ENCODE data around the gene TNS1. TPM values are rescaled to one million over a fixed set of nuclear protein-coding genes. Genes with fewer than 3 reads are reported as not detected.

TNS1 gene
- total RNA-seq, 1 donor, result 48.9 TPM

DNA sequence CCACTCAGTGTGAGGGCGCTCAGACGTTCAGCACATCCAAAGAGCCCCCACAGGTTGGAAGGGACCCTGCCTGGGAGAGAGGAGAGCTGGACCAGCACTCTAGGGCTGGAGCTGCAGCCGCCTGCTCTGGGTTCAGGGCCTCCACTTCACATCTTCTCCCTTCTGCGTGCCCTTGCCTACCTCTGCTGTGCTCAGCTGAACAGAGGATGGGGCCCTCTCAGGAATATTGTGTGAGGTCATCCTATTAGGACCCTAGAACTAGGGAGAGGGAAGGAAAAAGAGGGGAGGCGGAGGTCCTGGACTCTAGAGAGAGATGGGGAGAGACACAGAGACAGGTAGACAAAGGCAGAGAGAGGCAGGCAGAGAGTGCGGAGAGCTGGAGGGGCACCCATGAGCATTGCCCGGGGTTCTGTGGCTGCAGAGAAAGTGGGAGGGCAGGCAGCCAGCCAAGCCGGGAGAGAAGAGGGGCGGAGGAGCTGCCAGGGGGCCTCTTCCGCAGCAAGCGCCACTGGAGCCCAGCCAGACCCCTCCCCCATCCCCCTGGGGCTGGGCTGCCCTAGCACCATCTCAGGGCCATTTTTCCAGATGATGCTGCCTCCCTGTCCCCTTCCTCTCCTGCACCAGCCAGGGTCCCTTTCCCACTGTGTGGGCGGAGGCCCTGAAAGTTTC, 8.3 kb upstream of the TNS1 start:
- Histone ChIP-seq H3K4me1 (ENCODE audit: insufficient read depth, low read length) (peaks cover 27% of the 10 kb centered on the region), H3K4me3 (ENCODE audit: insufficient read depth, low read length) (no peak overlapping the region), H3K27ac (ENCODE audit: low read depth, low read length) (no peak overlapping the region), H3K36me3 (ENCODE audit: insufficient read depth, low read length) (no peaks in the 10 kb centered on the region), H3K4me2 (ENCODE audit: insufficient read depth, low read length) (peak overlapping the region; percentile 86), H3K79me2 (ENCODE audit: insufficient read depth, low read length) (no peaks in the 10 kb centered on the region), H3K27me3 (ENCODE audit: insufficient read depth, low read length) (peaks cover 6% of the 10 kb centered on the region), H2AFZ (ENCODE audit: low read length) (no peak overlapping the region), H4K20me1 (ENCODE audit: insufficient read depth, low read length) (no peaks in the 10 kb centered on the region), H3K9me3 (ENCODE audit: low read depth, low read length) (no peaks in the 10 kb centered on the region)
- TF ChIP-seq, protein P1, sequence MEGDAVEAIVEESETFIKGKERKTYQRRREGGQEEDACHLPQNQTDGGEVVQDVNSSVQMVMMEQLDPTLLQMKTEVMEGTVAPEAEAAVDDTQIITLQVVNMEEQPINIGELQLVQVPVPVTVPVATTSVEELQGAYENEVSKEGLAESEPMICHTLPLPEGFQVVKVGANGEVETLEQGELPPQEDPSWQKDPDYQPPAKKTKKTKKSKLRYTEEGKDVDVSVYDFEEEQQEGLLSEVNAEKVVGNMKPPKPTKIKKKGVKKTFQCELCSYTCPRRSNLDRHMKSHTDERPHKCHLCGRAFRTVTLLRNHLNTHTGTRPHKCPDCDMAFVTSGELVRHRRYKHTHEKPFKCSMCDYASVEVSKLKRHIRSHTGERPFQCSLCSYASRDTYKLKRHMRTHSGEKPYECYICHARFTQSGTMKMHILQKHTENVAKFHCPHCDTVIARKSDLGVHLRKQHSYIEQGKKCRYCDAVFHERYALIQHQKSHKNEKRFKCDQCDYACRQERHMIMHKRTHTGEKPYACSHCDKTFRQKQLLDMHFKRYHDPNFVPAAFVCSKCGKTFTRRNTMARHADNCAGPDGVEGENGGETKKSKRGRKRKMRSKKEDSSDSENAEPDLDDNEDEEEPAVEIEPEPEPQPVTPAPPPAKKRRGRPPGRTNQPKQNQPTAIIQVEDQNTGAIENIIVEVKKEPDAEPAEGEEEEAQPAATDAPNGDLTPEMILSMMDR (IDR thresholded peaks at IDR 0.05; ENCODE audit: extremely low read depth, low read depth, low read length), result no peak
- peak; percentile 82 for DNase-seq (ENCODE audit: insufficient read length, low spot score, missing footprints)

DNA sequence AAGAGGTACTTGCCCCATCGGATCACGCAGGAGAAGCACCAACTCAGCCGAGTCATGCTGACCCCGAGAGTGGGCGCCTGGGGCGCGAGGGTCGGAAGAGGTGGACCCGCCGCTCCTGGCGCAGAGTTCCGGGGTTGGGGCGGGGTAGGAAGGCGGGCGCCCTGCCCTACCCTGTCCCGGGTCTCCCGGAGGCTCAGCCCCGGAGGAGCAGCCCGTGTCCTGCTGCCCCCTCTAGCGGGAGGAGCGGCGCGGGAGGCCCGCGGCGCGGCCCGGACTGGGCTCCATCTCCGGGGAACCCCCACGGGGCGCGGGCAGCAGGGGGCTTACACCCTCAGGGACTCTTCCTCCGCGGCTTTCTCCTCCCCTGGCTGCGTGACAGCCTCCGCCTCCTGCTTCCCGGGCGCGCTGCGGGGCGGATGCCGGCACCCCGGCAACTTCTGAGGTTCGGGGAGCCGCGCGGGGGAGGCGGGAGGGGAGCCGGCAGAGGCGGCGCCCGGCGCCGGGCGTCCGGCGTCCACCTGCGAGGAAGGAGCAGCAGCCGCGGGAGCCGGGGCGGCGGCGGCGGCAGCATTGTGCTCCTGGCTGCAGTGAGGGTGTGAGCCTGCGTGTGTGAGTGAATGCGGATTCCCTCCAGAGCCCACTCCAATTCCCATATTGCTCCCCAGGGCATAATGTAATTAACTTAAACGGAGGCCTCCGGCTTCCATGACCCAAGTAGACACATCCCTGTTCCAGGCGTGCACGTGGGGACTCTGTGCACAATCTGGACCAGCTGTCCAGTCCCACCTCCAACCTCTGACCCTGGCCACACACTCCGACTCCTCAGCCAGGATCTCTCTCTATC, 7.6 kb upstream of the TNS1 start:
- H3K9me3 ChIP-seq (ENCODE audit: low read depth, low read length), result no peaks in the 10 kb centered on the region
- TF ChIP-seq, protein P1 (IDR thresholded peaks at IDR 0.05; ENCODE audit: extremely low read depth, low read depth, low read length), result peak; percentile 50
- H3K4me3 ChIP-seq (ENCODE audit: insufficient read depth, low read length), result peak overlapping the region; percentile 72
- H3K4me2 ChIP-seq (ENCODE audit: insufficient read depth, low read length), result peak overlapping the region; percentile 86
- no peaks in the 10 kb centered on the region for H3K36me3 ChIP-seq (ENCODE audit: insufficient read depth, low read length)
- H3K27me3 ChIP-seq (ENCODE audit: insufficient read depth, low read length), result peaks cover 6% of the 10 kb centered on the region
- H4K20me1 ChIP-seq (ENCODE audit: insufficient read depth, low read length), result no peaks in the 10 kb centered on the region
- peaks cover 34% of the 10 kb centered on the region for H3K4me1 ChIP-seq (ENCODE audit: insufficient read depth, low read length)
- peak overlapping the region; percentile 65 for H2AFZ ChIP-seq (ENCODE audit: low read length)
- no peak overlapping the region for H3K27ac ChIP-seq (ENCODE audit: low read depth, low read length)
- peak; percentile 98 for DNase-seq (ENCODE audit: insufficient read length, low spot score, missing footprints)
- H3K79me2 ChIP-seq (ENCODE audit: insufficient read depth, low read length), result no peaks in the 10 kb centered on the region

DNA sequence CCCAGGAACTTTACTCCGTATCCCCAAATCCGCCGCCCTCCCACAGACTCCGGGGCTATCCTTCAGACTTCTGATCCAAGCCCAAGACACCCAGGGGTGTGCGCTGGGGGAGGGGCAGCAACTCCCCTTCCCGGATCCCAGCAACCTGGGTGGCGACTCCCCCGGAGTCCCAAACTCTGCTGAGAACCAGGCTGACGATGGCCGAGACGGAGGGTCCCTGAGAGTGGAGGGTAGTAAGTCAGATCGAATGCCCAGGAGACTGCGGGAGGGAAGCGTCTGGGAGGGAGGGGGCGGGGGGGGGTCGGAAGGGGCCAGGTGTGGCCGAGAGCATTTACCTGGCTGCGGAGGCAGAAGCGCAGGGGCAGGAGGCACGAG, 7.0 kb upstream of the TNS1 start:
- peak overlapping the region; percentile 65 for H2AFZ ChIP-seq (ENCODE audit: low read length)
- no peaks in the 10 kb centered on the region for H4K20me1 ChIP-seq (ENCODE audit: insufficient read depth, low read length)
- peaks cover 6% of the 10 kb centered on the region for H3K27me3 ChIP-seq (ENCODE audit: insufficient read depth, low read length)
- peak; percentile 86 for DNase-seq (ENCODE audit: insufficient read length, low spot score, missing footprints)
- no peak overlapping the region for H3K27ac ChIP-seq (ENCODE audit: low read depth, low read length)
- H3K4me3 ChIP-seq (ENCODE audit: insufficient read depth, low read length), result peak overlapping the region; percentile 72
- no peaks in the 10 kb centered on the region for H3K36me3 ChIP-seq (ENCODE audit: insufficient read depth, low read length)
- no peaks in the 10 kb centered on the region for H3K79me2 ChIP-seq (ENCODE audit: insufficient read depth, low read length)
- H3K4me2 ChIP-seq (ENCODE audit: insufficient read depth, low read length), result peak overlapping the region; percentile 86
- no peaks in the 10 kb centered on the region for H3K9me3 ChIP-seq (ENCODE audit: low read depth, low read length)
- TF ChIP-seq, protein P1 (IDR thresholded peaks at IDR 0.05; ENCODE audit: extremely low read depth, low read depth, low read length), result no peak
- peaks cover 40% of the 10 kb centered on the region for H3K4me1 ChIP-seq (ENCODE audit: insufficient read depth, low read length)

DNA sequence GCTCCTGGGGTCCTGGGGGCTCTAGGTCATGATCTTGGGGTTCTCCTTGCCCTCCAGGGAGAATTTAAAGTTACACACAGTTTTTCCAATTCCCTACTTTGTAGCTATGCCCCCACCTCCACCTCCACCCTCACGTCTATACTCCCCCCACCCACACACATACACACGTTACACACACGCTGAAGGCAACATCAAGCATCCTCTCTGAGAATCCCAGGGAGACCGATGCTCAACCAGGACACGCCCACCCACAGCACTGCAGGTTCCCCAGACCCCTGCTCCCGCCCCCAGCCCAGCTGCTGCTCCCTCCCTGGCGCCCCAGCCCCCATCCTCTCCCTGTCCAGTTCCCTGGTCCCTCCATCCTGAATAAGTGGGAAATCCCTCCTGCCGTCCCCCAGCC, 6.4 kb upstream of the TNS1 start:
- H3K27me3 ChIP-seq (ENCODE audit: insufficient read depth, low read length), result peaks cover 6% of the 10 kb centered on the region
- no peaks in the 10 kb centered on the region for H3K36me3 ChIP-seq (ENCODE audit: insufficient read depth, low read length)
- no peak overlapping the region for H2AFZ ChIP-seq (ENCODE audit: low read length)
- no peaks in the 10 kb centered on the region for H3K9me3 ChIP-seq (ENCODE audit: low read depth, low read length)
- H3K4me3 ChIP-seq (ENCODE audit: insufficient read depth, low read length), result peak overlapping the region; percentile 72
- H3K27ac ChIP-seq (ENCODE audit: low read depth, low read length), result no peak overlapping the region
- peaks cover 46% of the 10 kb centered on the region for H3K4me1 ChIP-seq (ENCODE audit: insufficient read depth, low read length)
- H3K79me2 ChIP-seq (ENCODE audit: insufficient read depth, low read length), result no peaks in the 10 kb centered on the region
- peak overlapping the region; percentile 86 for H3K4me2 ChIP-seq (ENCODE audit: insufficient read depth, low read length)
- no peaks in the 10 kb centered on the region for H4K20me1 ChIP-seq (ENCODE audit: insufficient read depth, low read length)
- TF ChIP-seq, protein P1 (IDR thresholded peaks at IDR 0.05; ENCODE audit: extremely low read depth, low read depth, low read length), result no peak
- peak; percentile 85 for DNase-seq (ENCODE audit: insufficient read length, low spot score, missing footprints)
